Cerebellar cortex (tissue), 1 donor: ENCODE data around the gene PIGU.

Experiments used
- DNase-seq: peaks from one replicate; pipeline ENCODE4 v3.0.0-alpha.2; 2015; ENCODE audit warnings: low spot score

Gene PIGU

GRCh38 chr20:34512266-34512954 is 164.5 kb downstream of the PIGU start:
- DNase-seq = no peak

GRCh38 chr20:34511891-34512265 is 165.0 kb downstream of the PIGU start:
- DNase-seq = no peak

- no peak for DNase-seq
Observed at GRCh38 chr20:34510575-34510974, 166.3 kb downstream of the PIGU start.
